DMS153 treated with DMSO at 0.1 percent for 48 hours (cell line): ENCODE data around the gene KIF13A.
"Not testable (repeated sequence)": the region's sequence is repeated elsewhere in the genome, so short reads cannot be mapped to it uniquely, and the experiment has no call there.

ENCODE experiments used
- DNase-seq: peaks from one replicate; lab custom pipeline; 2025; ENCODE audit not compliant: unreplicated experiment; lab: John Stamatoyannopoulos, UW

KIF13A gene

DNA sequence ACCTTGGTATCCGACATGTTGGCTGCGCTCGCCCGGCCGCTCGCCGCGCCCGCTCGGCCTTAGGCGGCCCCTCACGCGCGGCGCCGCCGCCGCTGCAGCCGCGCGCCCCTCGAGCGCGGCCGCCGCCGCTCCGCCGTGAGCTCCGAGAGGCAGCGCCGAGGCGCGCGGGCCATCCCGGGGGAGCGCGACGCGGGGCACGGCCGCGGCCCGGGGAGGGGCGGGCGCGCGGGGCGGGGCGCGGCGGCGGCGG lies at the start of gene KIF13A:
KIF13A (minus strand) TSS at position 189 of the 250 bp plus-strand sequence; CDS start at position 17, 172 bp downstream.
- no peak for DNase-seq

DNA sequence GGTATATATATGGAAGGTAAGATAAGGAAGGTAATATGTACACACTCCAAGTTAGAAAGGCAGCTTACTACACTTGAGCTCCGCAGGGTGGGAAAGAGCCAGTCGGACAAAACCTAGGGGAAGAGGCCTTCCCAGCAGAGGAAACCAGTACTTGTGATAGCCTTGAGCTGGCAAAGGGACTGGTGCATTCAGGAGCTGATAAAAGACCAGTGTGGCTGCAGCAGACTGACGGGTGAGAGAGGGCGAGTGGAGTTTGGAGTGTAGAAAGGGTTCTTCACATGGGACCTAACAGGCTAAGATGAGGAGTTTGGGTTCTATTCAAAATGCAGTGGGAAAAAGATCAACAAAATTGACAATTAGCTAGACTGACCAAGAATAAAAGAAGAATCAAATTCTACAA lies 49.3 kb upstream of the KIF13A start:
- no peak for DNase-seq

DNA sequence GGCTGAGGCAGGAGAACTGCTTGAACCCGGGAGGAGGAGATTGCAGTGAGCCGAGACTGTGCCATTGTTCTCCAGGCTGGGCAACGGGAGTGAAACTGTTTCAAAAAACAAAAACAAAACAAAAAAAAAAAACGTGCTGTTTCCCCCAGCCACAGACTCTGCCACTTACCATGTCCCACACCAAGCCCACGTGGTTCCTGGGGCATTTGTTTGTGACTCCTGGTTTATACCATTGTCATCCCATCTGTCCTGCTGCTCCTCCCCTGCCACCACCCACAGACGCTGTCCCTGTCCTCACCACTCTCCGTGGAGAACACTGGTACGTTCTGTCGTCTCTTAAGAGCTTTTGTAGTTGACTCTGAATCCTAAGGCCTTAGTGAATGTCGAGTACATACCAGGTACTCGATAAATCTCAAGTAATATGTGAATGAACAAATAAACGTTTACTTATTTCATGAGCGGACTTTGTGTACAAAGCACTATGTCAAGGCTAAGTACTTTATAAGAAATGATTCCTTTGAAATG lies 48.0 kb upstream of the KIF13A start:
- DNase-seq: no peak

DNA sequence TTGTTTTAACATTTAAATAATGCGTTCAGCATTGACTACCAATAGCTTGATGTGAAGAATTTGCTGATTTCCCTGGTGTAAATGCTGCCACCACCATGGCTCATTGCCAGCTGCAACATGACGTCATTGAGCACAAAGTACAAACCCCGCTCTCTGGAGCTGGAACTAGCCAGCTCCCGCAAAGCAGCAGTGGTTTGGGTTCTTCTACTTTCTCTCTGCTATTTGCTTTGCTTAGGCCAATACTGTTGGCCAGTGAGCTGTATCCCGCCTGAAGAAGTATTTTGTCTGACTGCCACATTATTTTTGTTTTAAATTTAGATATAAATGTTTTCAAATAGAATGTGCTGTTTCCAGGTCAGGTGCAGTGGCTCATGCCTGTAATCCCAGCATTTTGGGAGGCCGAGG lies 47.4 kb upstream of the KIF13A start:
- DNase-seq: no peak

DNA sequence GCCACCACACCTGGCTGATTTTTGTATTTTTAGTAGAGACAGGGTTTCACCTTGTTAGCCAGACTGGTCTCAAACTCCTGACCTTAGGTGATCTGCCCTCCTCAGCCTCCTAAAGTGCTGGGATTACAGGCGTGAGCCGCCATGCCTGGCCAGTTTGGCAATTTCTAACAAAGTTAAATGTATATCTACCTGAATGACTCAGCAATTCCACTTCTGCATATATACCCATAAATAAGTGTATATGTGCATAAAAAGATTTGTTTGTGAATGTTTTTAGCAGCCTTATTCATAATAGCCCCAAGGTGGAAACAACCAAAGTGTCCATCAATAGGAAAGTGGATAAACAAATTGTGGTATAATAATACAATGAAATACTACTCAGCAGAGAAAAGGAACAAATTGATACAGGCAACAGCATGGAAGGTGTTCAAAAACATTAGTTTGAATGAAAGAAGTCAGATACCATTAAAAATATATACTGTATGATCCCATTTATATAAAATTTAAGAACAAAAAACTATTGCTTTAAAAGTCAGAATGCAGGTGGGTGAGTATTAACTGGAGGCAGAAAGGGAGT lies 44.3 kb upstream of the KIF13A start:
- no peak for DNase-seq

DNA sequence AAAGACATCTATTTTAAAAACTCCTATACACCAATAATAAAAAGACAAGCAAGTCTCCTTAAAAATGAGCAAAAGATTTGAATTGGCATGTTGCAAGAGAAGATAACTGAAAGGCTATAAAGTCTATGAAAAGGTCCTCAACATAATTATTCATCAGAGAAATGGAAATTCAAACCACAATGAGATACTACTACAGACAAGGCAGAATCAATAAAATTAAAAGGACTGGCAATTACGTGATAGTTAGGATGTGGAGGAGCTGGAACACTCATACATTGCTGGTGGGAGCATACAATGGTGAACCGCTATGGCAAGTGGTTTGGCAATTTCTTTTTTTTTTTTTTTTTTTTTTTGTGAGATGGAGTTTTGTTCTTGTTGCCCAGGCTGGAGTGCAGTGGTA lies 43.8 kb upstream of the KIF13A start:
- no peak for DNase-seq

DNA sequence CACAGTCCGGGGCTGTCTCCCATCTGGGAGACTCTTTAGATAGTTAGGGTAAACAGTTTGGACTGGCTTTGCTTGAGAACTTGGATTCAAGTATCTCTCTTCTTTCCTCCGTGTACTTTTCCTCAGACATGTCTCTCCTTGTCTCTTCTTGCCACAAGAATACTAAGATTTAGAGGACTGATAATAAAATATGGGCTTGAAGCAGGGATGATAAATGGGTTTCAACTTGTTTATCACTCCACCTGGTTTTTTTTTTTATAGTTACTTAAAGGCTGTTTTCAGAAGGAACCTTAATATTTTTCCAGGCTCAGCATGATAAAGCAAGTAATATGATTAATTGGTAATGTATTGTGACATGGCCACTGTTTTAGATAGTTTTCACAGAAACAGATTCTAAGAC lies 40.9 kb upstream of the KIF13A start:
- DNase-seq: no peak

DNA sequence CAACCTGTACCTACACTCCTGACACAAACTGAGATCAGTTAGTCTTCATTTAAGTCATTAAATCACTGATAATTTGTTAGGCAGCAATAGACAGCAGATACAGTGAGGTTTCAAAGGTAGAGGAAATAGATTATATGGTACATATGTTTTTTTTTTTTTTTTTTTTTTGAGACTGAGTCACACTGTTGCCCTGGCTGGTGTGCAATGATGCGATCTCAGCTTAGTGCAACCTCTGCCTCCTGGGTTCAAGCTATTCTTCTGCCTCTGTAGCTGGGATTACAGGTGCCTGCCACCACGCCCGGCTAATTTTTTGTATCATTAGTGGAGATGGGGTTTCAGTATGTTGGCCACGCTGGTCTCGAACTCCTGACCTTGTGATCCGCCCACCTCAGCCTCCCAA lies 38.2 kb upstream of the KIF13A start:
- no peak for DNase-seq

DNA sequence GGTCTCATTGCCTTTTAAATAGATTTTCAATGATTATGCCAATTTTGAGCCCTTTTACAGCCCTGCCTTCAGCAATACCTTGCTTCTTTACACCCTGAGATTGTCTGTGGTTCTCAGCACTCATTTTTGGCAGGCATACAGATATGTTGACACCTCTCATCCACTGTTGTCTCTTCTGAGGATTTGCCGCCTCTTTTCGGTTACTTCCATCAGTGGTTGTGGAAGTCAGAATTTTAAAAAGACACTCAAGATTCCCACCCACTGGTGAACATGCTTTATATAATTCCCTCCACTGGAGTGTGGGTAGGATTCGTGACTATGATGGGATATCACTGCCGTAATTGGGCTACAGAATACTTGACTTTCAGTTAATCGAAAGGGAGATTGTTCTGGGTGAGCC lies 37.4 kb upstream of the KIF13A start:
- no peak for DNase-seq

DNA sequence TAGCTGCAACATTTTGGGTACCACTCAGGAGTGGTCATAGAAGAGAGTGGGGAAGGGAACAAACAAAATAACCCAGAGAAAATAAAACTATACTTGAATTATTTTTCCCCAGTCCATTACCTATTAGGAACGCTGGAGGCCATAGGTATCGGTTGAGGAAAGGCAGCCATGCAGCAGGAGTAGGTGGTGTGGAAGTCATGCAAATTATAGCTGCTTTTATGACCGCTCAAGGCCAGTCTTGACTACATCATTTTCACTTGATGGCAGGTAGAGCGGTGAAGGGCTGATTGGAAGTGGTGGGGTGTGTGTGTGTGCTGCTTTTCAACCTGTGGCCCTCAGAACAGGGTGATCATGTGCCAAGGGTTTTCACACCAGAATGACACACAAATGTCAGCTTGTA lies 36.5 kb upstream of the KIF13A start:
- no peak for DNase-seq

DNA sequence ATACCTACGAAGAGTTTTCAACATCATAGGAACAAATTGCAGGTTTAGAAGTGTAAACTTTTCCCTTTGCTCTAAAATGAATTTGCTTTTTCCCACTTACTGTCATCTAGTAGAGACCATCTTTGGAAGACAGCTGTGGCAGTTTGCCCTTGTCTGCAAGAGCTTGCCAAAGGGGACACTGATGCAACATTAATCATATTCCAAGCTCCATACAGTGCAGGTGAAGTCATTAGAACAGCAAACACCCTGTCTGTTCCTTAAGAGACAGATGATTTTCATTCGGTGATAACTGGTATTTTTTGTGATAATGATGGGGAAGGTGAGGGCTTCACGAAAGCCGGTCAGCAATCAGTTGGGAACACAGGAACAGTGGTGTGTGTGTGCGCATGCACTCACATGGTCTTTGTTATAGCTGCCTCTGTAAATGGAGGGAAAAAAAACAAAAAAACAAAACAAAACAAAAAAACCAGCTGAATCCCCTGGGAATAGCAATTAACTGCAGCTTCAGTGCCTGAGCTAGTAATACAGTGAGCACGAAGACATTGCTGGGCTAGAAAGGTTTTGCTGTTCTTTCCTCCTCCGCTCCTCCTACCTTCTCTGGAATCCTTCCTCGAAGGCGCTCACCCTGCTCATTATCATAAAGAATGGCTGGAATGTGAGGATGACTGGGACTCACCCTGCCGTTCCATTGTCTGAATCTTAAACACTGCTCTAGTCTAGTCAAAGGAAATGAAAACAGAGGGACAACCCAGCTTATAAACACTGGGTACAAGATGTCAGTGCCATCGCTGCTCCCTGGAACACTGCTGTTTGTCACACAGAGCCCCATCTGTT lies 35.2 kb upstream of the KIF13A start:
- DNase-seq: no peak

DNA sequence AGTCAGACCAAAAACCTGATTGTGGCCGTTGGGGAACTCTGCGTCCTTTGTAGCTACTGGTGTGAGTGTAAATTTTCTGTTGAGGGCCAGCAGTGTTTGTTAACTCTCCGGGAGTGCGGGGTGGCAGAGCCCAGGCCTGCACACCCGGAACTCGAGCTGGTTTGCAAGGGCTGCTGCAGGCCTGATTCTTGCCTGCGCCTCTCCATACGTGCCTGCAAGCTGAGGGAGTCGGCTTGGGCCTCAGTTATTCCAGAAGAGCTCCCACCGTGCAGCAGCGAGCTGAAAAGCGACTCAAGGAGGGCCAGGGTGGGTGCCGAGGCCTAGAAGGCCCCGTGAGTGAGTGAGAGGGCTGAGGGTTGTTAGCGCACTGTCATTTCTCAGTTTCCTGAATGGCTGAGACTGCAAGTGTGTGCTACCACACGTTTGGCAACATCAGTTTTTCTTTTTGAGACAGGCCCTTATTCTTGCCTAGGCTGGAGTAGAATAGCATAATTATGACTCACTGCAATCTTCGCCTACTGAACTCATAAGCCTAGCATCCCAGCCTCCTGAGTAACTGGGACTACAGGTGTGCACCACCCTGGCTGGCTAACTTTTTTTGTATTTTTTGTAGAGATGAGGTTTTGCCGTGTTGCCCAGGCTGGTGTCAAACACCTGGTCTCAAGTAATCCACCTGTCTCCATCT lies 33.9 kb upstream of the KIF13A start:
- DNase-seq: no peak

DNA sequence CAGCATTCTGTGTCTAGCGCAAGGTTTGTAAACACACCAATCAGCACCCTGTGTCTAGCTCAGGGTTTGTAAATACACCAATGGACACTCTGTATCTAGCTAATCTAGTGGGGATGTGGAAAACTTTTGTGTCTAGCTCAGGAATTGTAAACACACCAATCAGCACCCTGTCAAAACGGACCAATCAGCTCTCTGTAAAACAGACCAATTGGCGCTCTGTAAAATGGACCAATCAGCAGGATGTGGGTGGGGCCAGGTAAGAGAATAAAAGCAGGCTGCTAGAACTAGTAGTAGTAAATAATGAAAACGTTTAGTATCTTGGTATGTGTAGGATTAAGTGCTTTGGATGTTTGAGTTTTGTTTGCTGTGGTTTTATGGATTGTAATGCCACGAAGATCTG lies 33.1 kb upstream of the KIF13A start:
- not testable (repeated sequence) for DNase-seq

DNA sequence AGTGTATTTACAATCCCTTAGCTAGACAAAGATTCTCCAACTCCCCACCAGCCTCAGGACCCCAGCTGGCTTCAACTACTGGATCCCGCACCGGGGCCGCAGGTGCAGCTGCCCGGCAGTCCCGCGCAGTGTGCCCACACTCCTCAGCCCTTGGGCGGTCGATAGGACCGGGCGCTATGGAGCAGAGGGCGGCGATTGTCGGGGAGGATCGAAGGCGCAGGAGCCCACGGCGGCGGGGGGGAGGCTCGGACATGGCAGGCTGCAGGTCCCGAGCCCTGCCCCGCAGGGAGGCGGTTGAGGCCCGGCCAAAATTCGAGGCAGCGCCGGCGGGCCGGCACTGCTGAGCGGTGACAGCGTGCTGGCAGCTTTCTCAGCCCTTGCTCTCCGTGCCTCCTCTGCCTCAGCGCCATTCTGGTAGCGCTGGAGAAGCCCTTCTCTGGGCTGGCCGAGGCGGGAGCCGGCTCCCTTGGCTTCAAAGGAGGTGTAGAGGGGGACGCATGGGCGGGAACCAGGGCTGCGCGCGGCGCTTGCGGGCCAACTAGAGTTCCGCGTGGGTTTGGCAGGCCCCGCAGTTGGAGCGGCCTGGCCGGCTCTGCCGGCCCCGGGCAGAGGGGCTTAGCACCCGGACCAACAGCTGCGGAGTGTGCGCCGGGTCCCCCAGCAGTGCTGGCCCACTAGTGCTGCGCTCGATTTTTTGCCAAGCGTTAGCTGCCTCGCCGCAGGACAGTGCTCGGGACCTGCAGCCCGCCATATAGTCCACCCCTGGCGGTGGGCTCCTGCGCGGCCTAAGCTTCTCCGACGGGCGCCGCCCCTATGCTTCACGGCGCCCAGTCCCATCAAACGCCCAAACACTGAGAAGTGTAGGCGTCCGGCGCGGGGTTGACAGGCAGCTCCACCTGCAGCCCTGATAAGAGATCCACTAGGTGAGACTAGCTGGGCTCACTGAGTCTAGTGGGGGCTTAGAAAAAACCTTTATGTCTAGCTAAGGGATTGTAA lies 32.4 kb upstream of the KIF13A start:
- no peak for DNase-seq

DNA sequence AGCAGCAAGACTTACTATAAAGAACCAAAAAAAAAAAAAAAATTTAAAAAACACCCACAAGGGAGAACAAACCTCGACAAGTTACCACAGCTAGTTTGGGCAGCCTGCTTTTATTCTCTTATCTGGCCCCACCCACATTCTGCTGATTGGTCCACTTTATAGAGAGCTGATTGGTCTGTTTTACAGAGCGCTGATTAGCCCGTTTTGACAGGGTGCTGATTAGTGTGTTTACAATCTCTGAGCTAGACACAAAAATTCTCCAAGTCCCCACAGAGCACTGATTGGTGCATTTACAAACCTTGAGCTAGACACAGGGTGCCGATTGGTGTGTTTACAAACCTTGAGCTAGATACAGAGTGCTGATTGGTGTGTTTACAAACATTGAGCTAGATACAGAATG lies 31.7 kb upstream of the KIF13A start:
- DNase-seq: not testable (repeated sequence)

DNA sequence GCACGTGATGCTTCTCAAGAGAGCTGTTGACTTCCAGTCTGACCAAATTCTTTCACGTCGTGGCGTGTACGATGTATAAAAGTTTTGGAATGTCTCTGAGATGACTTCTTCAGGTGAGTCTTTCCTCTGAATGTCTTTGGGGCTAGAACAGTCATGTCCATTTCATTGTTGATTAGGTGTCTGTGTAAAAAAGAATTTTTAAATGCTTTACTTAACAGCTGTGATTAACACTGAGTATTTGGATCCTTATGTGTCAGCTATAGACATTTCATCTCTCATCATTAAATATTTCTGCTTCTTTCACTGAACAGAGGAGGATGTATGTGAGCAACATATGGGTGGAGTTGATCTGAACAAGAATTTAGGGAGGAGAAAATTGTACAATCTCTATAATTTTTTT lies 29.3 kb upstream of the KIF13A start:
- no peak for DNase-seq

DNA sequence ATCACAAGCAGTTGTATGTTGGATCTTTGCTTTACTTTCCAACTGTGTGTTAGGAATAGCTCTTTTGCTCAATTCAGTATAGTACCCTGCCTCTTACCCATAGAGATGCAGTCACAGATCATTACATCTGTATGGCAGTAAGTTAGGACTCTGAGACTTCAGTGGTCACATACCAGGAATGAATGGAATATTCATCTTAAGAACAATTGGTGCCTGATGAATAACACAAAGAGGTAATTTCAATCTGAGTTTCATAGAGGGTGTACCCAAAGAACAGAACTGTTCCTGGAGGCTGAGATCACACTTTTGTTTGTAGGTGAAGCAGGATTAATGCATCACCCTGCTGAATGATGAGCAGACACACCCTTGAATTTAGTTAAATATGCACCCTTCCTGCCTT lies 28.7 kb upstream of the KIF13A start:
- no peak for DNase-seq

DNA sequence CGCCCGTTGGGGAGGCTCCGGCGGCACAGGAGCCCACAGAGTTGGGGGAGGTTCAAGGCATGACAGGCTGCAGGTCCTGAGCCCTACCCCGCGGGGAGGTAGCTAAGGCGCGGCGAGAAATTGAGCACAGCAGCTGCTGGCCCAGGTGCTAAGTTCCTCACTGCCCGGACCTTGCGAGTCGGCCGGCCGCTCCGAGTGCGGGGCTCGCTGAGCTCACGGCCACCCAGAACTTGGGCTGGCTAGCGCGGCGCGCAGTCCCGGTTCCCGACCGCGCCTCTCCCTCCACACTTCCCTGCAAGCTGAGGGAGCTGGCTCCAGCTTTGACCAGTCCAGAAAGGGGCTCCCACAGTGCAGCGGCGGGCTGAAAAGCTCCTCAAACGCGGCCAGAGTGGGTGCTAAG lies 23.9 kb upstream of the KIF13A start:
- no peak for DNase-seq

DNA sequence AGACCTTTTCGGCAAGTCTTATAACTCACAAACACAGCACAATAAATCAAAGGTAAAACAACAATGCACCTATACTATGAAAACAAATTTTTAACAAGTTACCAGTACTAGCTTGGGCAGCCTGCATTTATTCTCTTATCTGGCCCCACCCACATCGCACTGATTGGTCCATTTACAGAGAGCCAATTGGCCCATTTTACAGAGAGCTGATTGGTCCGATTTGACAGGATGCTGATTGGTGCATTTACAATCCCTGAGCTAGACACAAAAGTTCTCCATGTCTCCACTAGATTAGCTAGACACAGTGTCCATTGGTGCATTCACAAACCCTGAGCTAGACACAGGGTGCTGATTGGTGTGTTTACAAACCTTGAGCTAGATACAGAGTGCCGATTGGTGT lies 23.1 kb upstream of the KIF13A start:
- not testable (repeated sequence) for DNase-seq

DNA sequence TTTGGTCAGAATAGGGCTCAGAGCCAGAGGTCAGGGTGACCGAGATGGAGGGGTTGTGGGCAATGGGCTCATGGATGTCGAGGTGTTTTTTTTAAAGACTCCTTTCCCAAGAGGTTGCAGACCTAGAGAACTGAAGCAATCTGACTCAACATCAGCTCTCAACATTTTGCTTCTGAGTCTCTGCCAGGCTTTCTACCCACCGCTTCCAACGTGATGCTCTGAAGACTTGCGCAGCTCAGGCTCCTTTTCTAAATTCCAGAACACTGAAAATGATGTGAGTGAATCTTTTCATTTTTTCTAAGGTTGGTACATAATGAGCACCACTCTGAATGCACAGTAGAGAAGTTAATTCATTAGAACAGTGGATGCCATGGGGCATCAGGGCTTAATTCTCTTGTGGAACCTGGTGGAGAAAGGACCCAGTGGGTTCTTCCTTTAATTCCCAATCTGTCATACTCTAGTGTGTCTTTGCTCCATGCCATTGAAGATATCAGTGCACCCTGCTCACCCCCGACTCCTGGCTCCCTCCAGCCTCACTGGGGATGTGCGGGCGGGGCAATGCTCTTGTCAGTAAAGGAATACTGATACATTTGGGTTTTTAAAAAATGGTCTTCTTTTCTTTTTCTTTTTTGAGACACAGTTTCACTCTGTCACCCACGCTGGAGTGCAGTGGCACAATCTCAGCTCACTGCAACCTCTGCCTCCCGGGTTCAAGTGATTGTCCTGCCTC lies 17.0 kb upstream of the KIF13A start:
- no peak for DNase-seq
